Measurements from ENCODE around the gene PARVG.
A peak's percentile ranks its signal among the peaks of the same experiment; 100 is the strongest.

Gene PARVG

DNA sequence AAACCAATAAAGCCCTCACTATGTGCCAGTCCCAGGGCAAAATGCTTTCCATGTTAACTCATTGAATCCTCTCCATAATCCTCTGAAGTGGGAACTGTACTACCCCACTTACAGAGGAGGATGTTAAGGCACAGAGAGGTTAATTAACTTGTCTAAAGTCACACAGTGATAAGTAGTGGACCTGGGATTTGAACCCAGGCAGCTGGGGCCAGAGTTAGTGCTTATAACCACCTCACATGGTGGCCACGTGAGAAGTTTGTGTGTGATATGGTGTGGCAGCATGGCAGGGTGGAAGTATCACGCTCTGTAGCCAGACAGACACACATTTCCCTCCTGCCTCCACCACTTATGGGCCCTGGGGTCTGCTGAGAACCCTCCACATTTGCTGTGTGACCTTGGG lies 16.5 kb downstream of the PARVG start:
- no peak for DNase-seq

DNA sequence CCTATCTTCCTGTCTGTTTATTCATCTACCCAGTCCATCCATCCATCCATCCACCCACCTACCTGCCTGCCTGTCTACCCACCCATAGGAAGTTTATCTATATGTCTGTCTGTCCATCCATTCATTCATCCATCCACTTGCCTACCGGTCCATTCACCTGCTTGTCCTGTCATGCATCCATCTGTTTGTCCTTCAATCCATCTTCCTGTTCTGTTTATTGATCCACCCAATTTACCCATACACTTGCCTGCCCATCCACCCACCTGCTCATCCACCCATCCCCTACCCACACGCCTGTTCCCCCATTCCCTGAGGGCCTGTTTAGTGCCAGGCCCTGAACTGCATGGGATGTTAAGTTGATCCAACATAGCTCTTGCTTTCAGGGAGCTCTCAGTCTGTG lies 18.4 kb downstream of the PARVG start:
- DNase-seq = no peak

DNA sequence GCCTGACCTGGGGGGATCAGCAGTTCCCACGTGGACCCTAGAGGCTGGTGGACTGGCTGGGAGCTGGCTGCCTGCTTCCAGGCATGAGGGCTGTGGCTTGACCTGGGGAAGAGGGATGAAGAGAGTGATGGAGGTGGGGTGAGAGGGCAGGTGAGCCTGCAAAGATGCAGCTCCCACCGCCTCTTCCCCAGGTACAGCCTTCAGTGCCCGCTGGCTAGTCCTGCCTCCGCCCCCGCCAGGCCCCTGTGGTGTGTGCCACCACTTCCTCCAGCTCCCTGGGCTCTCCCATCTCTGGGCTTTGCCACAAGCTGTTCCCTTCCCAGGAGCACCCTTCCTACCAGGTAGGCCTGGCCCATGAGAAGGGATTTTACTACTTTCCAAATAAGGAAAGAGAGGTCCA lies 19.1 kb downstream of the PARVG start:
- DNase-seq = no peak

DNA sequence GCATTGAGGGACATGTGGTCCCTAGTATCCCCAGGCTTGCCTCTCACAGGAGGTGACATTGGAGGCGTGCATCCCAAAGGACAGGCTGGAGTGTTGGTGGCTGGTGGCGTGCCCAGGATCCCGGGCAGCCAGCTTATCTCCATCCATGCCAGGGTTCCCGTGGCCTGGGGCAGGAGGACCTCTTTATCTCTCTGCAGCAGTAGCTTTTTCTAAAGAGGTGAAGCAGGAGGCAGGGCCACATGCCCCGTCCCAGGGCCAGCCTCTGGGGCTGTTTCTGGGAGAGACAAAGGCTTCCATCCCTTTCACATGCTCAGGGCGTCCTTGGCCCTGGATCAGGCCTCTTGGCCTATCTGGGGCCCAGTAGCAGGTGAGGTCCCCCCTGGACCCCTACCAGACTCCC lies 19.7 kb downstream of the PARVG start:
- no peak for DNase-seq

DNA sequence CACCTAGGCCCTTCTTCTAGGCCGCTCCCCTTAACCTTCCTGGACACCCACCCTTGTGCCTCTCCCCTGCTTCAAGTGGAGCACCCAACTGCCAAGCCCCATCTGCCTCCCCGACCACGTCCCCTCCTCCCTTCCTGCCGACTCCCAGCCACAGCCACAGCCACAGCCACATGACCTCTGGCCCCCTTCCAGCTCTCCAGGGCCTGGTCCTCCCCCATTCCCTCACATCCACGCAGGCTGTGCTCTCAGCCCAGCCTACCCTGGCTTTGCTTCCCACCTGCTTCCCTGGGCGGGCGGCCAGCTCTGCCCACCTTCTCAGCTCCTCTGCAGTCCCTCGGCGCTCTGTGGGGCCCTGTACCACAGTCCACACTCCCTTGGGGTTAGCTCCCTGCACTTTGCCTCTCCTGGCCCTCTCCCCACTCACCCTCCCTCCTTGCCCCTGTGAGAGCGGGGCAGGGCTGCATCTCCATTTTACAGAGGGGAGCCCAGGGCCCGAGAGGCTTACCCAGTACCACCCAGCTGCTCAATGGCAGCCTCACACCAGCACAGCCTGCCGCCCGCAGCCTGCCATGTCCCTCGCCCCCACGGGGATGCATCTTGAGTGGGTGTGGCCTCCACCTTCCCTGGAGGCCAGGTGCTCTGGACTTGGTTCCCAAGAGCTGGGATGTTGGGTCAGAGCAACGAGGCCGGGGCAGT lies 20.3 kb downstream of the PARVG start:
- no peak for DNase-seq

DNA sequence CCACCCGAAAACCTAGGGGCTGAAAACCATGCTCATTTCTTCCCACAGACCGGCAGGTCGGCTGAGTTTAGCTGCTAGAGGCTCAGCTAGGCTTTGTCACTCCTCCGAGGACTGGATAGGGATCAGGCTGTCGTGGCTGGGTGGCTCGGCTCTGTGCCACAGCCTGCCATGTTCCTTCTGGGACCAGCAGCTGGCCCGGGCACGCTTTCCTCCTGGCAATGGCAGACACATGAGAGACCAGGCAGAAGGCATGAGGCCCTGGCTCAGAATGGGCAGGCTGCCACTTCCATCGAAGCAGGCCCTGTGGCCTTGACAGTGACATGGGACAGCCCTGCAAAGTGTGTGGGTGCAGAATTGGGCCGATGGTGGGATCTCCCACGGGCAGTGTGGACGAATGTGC lies 20.9 kb downstream of the PARVG start:
- DNase-seq = no peak

DNA sequence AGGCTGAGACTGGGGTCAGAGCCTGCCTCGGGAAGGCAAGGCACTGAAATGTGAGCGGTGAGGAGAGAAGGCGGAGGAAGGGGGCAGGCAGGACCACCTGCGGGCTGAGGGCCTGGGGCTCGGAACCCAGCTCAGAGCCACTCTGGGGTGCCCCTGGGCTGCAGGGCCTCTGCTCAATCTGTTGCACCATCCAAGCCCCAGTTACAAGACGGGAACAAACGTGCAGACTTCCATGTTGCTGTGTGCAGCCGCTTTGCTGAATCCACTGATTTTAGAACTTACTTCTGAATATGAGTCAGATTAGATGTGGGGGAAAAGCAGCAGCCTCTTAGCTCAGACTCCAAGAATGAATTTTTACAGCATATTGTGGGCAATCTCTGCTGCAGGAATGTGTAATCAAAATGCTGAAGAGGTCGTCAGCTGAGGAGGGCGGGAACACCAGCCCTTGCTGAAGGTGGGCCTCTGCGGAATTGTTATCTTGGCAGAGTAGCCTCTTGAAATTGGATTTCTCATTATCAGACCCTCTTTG lies 21.6 kb downstream of the PARVG start:
- DNase-seq = no peak

DNA sequence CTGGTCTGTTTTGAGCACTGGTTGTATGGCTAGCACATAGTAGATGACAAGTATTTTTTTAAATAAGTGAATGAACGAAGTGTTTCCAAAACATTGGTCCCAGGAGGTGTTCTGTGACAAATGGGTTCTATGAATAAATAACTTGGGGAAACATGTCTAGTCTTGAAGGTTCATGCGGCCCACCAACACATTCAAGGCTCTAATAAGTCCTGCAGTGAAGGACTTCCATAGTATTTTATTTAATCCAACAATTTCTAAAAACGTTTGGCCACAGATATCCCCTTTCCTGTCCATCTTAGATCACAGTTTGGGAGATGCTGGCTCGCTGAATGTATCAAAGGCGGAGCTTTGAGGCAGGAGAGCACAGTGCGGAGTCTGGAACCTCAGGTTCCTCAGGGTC lies 22.5 kb downstream of the PARVG start:
- DNase-seq = no peak

DNA sequence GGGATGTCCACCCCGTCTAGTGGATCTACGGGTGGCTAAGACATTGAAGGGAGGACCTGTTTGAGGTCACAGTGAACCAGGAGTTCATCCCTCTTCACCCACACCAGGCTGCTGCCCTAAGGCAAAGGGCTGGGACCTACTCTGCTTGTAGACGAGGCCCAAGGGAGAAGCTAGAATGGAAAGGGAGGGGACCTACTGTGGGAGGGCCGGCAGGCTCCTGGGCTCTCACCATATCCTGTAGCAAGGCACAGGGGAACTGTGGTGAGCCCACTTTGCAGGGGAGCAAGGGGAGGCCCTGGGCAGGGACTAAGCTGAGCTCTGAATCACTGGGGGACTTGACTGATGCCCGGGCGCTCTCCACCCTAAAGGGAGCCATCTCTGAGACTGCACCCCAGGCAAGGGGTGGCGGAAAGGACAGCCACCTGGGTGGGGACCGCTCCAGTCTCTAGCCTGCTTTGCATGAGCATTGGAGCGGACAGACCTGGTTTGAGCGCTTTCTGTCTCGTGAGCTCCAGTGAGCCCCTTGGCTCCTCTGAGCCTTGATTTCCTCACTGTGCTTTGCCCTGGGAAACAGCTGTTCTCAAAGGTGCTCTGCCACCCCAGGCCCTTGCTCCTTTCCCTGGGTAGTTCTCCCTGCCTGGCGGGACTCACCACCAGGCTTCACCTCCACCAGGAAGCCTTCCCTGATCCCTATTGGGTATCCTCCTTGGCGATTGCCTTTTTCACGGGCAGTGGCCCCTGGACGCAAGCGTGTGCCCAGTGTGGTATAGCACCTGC lies 24.2 kb downstream of the PARVG start:
- DNase-seq = no peak

DNA sequence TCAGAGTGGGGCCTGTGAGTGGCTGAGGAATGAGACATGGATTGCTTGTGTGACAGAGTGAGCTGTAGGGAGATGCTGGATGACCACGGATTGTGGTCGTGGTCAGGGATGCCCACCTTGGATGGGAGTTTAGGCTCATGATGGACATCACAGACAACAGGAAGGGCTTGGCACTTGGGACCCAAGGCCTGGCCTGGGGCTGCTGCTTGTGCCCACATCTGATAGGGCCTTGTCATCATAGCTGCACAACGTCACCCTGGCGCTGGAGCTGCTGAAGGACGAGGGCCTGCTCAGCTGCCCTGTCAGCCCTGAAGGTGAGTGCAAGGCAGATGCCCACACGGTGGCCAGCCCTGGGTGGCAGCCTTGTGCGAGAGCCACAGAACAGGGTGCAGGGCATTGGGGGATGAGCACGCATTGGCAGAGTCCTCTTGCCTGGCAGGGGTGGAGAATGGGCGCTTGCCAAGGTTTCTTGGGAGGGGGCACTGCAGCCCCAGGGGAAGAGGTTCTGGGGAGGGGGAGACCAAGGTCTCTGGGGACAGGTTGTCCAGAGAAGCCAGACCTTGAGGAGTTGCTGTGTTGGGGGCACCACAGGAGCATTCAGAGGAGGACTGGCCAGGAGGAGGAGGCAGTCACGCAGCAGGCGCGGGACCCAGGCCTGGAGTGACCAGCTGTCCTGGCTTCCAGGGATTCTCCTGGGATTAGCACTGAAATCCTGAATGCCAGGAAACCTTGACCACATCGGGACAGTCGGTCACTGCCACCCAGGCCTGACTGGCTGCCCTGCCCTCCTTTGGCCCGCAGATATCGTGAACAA lies 25.0 kb downstream of the PARVG start:
- no peak for DNase-seq

DNA sequence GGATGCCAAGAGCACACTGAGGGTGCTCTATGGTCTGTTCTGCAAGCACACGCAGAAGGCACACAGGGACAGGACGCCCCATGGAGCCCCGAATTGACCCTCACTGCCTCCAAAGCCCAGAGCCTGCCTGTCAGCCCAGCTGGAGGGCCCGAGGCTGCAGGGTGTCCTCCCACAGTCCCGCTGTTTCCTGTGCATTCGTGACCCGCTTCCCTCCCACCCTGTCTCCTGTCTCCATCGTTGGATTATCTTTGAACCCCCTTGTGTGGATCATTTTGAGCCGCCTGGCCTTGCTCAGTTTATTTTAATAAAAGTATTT lies 25.6 kb downstream of the PARVG start:
- no peak for DNase-seq

DNA sequence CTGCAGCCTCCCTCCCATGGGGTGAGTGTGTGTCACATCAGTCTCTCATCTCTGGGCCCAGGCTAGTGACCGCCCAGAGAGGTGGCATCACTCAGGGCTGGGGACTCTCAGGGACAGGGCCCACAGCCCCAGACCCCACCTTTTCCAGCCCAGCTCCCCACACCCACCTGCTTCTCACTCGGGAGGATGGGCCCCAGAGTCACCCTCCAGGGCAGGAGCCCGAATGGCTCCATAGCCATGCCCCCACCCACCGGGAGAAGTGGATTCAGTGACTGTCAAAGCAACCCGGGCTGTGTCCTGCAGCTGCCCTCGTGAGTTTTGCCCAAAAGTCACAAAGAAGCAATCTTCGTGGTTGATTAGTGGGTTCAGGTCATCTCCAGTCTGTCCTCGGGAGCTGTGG lies 26.0 kb downstream of the PARVG start:
- DNase-seq = no peak

DNA sequence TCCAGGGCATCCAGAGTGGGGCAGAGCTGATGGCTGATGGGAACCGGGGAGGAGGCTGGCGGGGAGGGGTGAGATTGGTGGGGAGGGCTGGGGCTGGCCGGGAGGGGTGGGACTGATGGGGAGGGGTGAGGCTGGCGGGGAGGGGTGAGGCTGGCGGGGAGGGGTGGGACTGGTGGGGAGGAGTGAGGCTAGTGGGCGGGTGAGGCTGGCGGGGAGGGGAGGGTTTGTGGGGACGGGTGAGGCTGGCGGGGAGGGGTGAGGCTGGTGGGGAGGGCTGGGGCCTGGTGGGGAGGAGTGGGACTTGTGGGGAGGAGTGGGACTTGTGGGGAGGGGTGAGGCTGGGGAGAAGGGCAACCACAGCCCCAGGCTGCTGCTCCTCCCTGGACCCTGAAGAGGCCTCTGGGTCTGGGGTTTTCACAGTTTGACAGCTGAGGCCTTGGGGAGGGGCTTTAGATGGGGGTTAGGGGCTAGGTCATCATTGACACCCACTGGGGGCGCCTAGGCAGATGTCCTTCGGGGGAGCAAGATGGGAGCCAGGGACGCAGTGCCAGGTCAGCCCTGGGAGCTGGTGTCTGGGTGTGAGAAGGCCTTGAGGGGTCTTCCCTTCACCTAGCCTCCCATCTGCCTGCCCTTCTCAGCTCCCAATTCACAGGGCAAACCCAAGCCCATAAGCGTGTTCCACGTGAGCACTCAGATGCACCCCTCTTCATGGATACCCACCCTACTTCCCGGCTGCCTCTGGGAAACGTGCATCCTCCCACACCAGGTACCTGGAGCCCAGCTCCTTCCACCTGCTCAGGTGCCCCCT lies 26.7 kb downstream of the PARVG start:
- DNase-seq = no peak

DNA sequence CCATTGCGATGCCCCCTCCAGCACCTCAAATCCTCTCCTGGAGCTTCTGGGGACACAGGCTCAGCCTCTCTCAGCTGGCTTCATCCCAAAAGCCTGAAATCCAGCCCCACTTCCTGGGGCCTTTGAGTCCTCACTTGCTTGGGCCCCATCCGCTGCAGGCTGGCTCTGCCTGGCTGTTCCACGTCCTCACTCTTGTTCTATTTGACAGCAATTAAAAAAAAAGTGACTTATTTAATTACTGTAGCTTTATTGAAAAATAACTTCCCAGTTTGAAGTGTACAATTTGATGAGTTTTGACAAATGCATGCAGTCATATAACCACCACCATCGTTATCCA lies 27.2 kb downstream of the PARVG start:
- DNase-seq = no peak

DNA sequence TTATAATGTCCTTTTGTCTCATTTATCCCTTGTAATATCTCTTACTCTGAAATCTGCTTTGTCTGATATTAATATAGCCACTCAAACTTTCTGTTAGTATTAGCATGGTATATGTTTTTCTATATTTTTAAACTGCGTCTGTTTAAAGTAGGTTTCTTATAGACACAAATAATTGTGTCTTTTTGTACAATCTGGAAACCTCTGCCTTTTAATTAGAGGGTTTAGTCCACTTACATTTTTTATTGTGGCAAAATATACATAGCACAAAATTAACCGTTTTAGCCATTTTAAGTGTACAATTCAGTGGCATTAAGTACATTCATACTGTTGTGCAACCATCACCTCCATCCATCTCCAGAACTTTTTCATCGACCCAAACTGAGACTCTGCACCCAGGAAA lies 28.6 kb downstream of the PARVG start:
- DNase-seq = no peak

DNA sequence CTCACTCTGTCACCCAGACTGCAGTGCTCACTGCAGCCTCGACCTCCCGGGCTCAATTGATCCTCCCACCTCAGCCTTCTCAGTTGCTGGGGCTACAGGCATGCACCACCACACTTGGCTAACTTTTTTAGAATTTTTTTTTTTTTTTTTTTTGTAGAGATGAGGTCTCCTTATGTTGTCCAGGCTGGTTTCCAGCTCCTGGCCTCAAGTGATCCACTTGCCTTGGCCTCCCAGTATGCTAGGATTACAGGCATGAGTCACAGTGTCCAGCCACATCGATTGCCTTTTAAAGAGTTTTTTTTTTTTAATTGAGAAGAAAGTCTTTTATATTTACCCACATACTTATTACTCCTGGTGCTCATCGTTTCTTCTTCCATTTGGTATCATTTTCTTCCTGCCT lies 30.0 kb downstream of the PARVG start:
- peak; percentile 8 for DNase-seq

DNA sequence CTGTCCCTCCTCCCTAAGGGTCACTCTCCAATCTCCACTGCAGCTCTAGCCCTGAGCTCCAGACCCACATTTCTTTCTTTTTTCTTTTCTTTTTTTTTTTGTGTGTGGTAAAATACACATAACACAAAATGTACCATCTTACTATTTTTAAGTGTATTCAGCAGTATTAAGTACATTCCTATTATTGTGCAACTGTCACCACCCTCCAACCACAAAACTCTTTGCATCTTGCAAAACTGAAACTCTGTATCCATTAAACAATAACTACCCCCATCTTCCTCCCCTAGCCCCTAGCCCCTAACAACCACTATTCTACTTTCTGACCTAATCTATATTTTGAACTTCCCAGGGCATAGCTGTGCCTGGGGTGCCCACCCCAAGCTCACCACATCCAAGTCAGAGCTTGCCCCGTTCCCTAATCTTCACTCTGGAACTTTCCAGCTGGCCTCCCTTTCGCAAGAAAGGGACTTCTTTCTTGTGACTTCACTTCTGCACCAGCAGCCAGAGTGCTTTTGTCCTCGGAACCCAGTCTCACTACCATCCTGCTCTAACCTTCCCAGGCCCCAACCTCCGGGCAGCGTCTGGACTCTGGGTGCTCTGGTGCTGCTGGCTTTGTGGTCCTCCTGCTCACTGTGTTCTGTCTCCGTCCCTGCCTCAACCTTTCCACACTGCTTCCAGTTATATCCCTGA lies 30.7 kb downstream of the PARVG start:
- no peak for DNase-seq

DNA sequence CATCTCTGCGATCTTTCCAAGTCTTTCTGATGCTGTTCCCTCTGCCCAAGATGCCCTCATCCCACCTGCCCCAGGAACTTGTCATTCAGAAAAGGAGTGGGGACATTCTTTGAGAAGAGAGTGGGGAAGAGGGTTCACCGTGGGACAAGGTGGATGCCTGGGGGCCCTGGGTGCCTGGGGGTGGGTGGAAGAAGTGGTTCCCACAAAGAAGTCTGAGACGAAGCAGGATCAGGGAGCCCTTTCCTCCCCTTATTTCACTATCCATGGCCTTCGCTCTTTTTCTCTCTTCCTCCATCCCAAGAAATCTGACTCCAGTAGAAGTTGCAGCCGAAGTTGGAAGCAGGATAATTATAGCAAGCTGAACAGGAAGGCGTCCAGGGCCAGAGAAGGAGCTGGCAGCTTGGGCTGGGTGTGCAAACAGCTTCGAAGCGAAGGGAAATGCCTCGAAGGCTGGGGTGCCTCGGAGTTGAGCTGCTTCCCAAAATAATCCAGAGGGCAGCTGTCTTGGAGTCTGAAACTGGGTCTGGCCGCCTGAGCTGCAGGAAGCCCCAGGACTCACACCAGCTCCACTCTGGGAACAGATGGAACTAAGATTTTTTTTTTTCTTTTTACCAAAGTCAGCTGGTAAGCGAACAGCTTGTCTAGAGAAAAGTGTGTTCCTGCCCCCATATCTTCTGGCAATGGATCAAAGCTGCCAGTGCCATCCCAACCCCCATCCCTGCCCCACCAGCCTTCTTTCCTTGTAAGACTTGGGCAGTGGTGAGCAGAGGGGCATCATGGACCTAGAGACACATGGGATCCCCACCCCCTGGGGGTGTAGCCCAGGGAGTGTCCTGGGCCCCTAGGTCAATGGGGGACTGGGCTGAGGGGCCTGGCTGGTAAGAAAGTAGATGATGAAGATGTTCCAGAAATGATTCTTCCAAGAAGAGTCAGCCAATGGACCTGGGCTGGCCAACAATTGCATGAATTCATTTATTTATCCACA lies 31.5 kb downstream of the PARVG start:
- no peak for DNase-seq

DNA sequence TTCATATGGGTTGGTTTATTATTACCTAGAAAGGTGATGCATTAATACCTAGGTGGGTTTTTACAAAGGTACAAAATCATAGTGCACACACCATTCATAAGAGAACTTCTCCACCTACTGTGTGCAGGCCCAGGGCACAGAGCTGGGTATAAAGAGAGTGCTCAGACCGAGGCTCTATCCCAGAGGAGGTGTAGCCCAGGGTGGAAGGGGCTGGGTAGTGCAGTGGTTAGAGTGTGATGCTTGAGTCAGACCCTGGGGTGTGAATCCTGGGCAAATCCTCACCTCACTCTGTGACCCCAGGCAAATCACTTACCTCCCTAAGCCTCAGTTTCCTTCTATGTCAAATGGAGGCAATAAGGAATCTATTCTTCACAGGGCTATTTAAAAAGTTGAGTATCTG lies 32.2 kb downstream of the PARVG start:
- DNase-seq = no peak

DNA sequence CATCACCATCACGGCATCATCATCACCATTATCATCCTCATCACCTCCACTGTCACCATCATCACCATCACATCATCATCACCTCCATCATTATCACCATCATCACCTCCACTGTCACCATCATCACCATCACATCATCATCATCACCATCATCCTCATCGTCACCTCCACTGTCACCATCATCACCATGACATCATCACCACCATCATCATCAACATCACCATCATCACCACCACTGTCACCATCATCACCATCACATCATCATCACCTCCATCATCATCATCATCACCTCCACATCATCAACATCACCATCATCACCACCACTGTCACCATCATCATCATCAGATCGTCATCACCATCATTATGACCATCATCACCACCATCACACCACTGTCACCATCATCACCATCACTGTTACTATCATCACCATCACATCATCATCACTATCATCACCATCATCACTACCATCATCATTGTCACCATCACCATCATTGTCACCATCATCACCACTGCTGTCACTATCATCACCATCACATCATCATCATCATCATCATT lies 32.8 kb downstream of the PARVG start:
- DNase-seq = no peak

DNA sequence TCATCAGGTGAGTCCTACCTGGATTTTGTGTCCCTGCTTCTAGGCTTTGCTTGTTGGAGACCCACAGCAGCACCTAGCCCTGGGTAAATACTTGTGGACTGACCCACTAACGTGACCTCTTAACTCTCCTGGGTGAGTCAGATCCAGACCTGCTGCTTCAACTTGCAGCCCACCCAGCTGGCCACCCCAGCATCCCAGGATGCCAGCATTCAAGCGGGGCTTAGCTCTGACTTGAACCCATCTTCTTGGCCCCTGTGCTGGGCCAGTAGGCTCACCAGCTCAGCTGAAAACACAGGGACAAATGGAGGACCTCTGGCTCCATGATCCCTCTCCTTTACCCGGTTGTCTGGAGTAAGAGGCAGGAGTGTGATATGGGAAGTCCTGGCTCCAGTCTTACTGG lies 33.5 kb downstream of the PARVG start:
- DNase-seq = no peak
